Neural cell (in vitro differentiated cells): Measurements from ENCODE around the gene PPP2R2D. TPM values are rescaled to one million over a fixed set of nuclear protein-coding genes. Genes with fewer than 3 reads are reported as not detected.

ENCODE experiments used
- H2AFZ ChIP-seq: fragments of 200-600, 300-800 bp; sonication (generic), shearing (Covaris generic); 2 replicates; pipeline ENCODE4 v1.6.0; 2014; ENCODE audit warnings: low read depth, mild to moderate bottlenecking, antibody characterized with exemption, low read length, moderate library complexity
- H3F3A ChIP-seq: fragments of 200-600 bp; shearing (Covaris generic); 2 replicates; pipeline ENCODE4 v1.6.1; 2016; ENCODE audit warnings: mild to moderate bottlenecking, moderate library complexity, mixed read lengths, antibody characterized with exemption, low read length; ENCODE audit not compliant: insufficient read depth, poor library complexity, severe bottlenecking
- H3K27ac ChIP-seq: fragments of 200-600, 300-800 bp; sonication (generic), shearing (Covaris generic); 2 replicates; pipeline ENCODE4 v1.5.1; 2014; ENCODE audit warnings: mild to moderate bottlenecking, low read length, moderate library complexity
- H3K27me3 ChIP-seq: fragments of 300-800, 200-600 bp; sonication (generic), shearing (Covaris generic); 2 replicates; pipeline ENCODE4 v1.6.0; 2014; ENCODE audit warnings: mild to moderate bottlenecking, low read depth, low read length, moderate library complexity; ENCODE audit not compliant: insufficient read depth
- H3K36me3 ChIP-seq: fragments of 300-800, 200-600 bp; sonication (generic), shearing (Covaris generic); 2 replicates; pipeline ENCODE4 v1.5.1; 2014; ENCODE audit warnings: mild to moderate bottlenecking, antibody characterized with exemption, low read length, moderate library complexity; ENCODE audit not compliant: insufficient read depth
- H3K4me2 ChIP-seq: fragments of 300-800, 200-600 bp; sonication (generic), shearing (Covaris generic); 2 replicates; pipeline ENCODE4 v1.6.0; 2014; ENCODE audit warnings: mild to moderate bottlenecking, low read length
- H3K4me3 ChIP-seq: fragments of 300-800, 200-600 bp; sonication (generic), shearing (Covaris generic); 2 replicates; pipeline ENCODE4 v1.5.1; 2014; ENCODE audit warnings: mild to moderate bottlenecking, low read length, moderate library complexity
- H3K79me2 ChIP-seq: fragments of 200-600 bp; shearing (Covaris generic); replicated peaks from 2 replicates; pipeline ENCODE4 v1.6.0; 2014; ENCODE audit warnings: mild to moderate bottlenecking, low read length, moderate library complexity; ENCODE audit not compliant: insufficient read depth
- H3K9ac ChIP-seq: fragments of 300-800, 200-600 bp; sonication (generic), shearing (Covaris generic); 2 replicates; pipeline ENCODE4 v1.6.1; 2016; ENCODE audit warnings: mild to moderate bottlenecking, low read length, mixed read lengths
- H3K9me2 ChIP-seq: fragments of 200-600 bp; shearing (Covaris generic); 2 replicates; pipeline ENCODE4 v1.6.1; 2016; ENCODE audit warnings: mild to moderate bottlenecking, low read length, mixed read lengths; ENCODE audit not compliant: insufficient read depth
- H3K9me3 ChIP-seq: fragments of 200-600, 300-800 bp; sonication (generic), shearing (Covaris generic); 2 replicates; pipeline ENCODE4 v1.6.1; 2016; ENCODE audit warnings: mild to moderate bottlenecking, mixed run types, low read length, moderate library complexity, mixed read lengths
- H4K20me1 ChIP-seq: fragments of 200-600 bp; shearing (Covaris generic); 2 replicates; pipeline ENCODE4 v1.6.1; 2016; ENCODE audit warnings: mild to moderate bottlenecking, mixed run types; ENCODE audit not compliant: insufficient read depth
- CTCF ChIP-seq: fragments of 450-650 bp; IDR thresholded peaks from 2 replicates; pipeline ENCODE4 v1.5.1; 2014; ENCODE audit warnings: antibody characterized with exemption, mild to moderate bottlenecking, moderate library complexity; ENCODE audit not compliant: poor library complexity, severe bottlenecking
- EP300 ChIP-seq: fragments of 450-650 bp; conservative IDR thresholded peaks from 2 replicates; pipeline ENCODE4 v1.6.1; 2014; ENCODE audit warnings: antibody characterized with exemption, mild to moderate bottlenecking, moderate library complexity; ENCODE audit not compliant: poor library complexity, severe bottlenecking
- EZH2 ChIP-seq: fragments of 200-600, 300-800 bp; shearing (Covaris generic), sonication (generic); IDR thresholded peaks from 2 replicates; pipeline ENCODE4 v1.6.1; 2014; ENCODE audit warnings: antibody characterized with exemption, low read length, borderline replicate concordance, mild to moderate bottlenecking; ENCODE audit not compliant: insufficient read depth, poor library complexity, severe bottlenecking
- MXI1 ChIP-seq: fragments of 450-650 bp; conservative IDR thresholded peaks from 2 replicates; pipeline ENCODE4 v1.6.1; 2014; ENCODE audit warnings: antibody characterized with exemption, mild to moderate bottlenecking; ENCODE audit not compliant: poor library complexity, severe bottlenecking
- POLR2AphosphoS5 ChIP-seq: IDR thresholded peaks from 2 replicates; pipeline ENCODE4 v1.6.1; 2012
- RAD21 ChIP-seq: fragments of 450-650 bp; conservative IDR thresholded peaks from 2 replicates; pipeline ENCODE4 v1.6.1; 2014; ENCODE audit warnings: antibody characterized with exemption, mild to moderate bottlenecking, moderate library complexity
- REST ChIP-seq: IDR thresholded peaks from 2 replicates; pipeline ENCODE4 v1.6.1; 2012; ENCODE audit warnings: borderline replicate concordance
- SMC3 ChIP-seq: fragments of 450-650 bp; conservative IDR thresholded peaks from 2 replicates; pipeline ENCODE4 v1.6.1; 2014; ENCODE audit warnings: antibody characterized with exemption, mild to moderate bottlenecking, moderate library complexity; ENCODE audit not compliant: poor library complexity
- TAF1 ChIP-seq: IDR thresholded peaks from 2 replicates; pipeline ENCODE4 v1.6.1; 2012; ENCODE audit warnings: low read depth
- polyA plus RNA-seq: library from polyadenylated mRNA; depleted of rRNA; stranded (reverse); fragments of >200 nt; gene quantifications from 2 replicates; pipeline ENCODE4 v1.2.3, GENCODE V29; 2014

Gene PPP2R2D
- polyA plus RNA-seq, 1 donor from 2014 or later: 71.7 TPM

GRCh38 chr10:131961047-131961776 lies 60.4 kb downstream of the PPP2R2D start:
- H3K79me2 ChIP-seq: no peaks in the 10 kb centered on the region
- H3K27ac ChIP-seq: no peak overlapping the region
- no peaks in the 10 kb centered on the region for H3K9me3 ChIP-seq
- no peaks in the 10 kb centered on the region for H3F3A ChIP-seq
- TF ChIP-seq REST (no peak), EZH2 (no peak), SMC3 (no peak), POLR2AphosphoS5 (no peak), MXI1 (no peak), RAD21 (no peak), EP300 (no peak), CTCF (no peak), TAF1 (no peak)
- H3K27me3 ChIP-seq: no peaks in the 10 kb centered on the region
- H3K9me2 ChIP-seq: no peaks in the 10 kb centered on the region
- H3K36me3 ChIP-seq: no peaks in the 10 kb centered on the region
- no peak overlapping the region for H2AFZ ChIP-seq
- H3K9ac ChIP-seq: no peak overlapping the region
- no peaks in the 10 kb centered on the region for H4K20me1 ChIP-seq
- H3K4me3 ChIP-seq: no peak overlapping the region
- no peak overlapping the region for H3K4me2 ChIP-seq

- no peak overlapping the region for H2AFZ ChIP-seq
- no peak overlapping the region for H3K4me2 ChIP-seq
- no peaks in the 10 kb centered on the region for H3F3A ChIP-seq
- no peak overlapping the region for H3K4me3 ChIP-seq
- H3K27me3 ChIP-seq: no peaks in the 10 kb centered on the region
- H3K27ac ChIP-seq: no peak overlapping the region
- H3K9me3 ChIP-seq: no peaks in the 10 kb centered on the region
- no peak overlapping the region for H3K9ac ChIP-seq
- no peaks in the 10 kb centered on the region for H3K9me2 ChIP-seq
- TF ChIP-seq CTCF (no peak), SMC3 (no peak), REST (no peak), POLR2AphosphoS5 (no peak), EP300 (no peak), MXI1 (no peak), EZH2 (no peak), TAF1 (no peak), RAD21 (no peak)
- H3K79me2 ChIP-seq: no peaks in the 10 kb centered on the region
- no peaks in the 10 kb centered on the region for H4K20me1 ChIP-seq
- H3K36me3 ChIP-seq: no peaks in the 10 kb centered on the region
Observed at GRCh38 chr10:131961777-131962662, 61.2 kb downstream of the PPP2R2D start.
